Measurements from ENCODE around the gene BANF2. TPM values are rescaled to one million over a fixed set of nuclear protein-coding genes. Genes with fewer than 3 reads are reported as not detected.

Gene BANF2
- total RNA-seq, 1 donor from 2014 or later = not detected

- DNase-seq (ENCODE audit: low spot score in 2 of 2, unreplicated experiment in 2 of 2) = no peak
- no peak overlapping the region for H3K4me3 Mint-ChIP-seq
- no peaks in the 10 kb centered on the region for H3K36me3 Mint-ChIP-seq
- H3K4me1 Mint-ChIP-seq = peaks cover 20% of the 10 kb centered on the region
- no peaks in the 10 kb centered on the region for H3K27me3 Mint-ChIP-seq (ENCODE audit: low read depth)
- H3K9me3 Mint-ChIP-seq = peaks cover 27% of the 10 kb centered on the region
- H3K27ac Mint-ChIP-seq = peak overlapping the region; percentile 94
- TF ChIP-seq CTCF (IDR thresholded peaks at IDR 0.05; ENCODE audit: unreplicated experiment) = no peak
These were observed 34.6 kb downstream of the BANF2 start for GRCh38 chr20:17734374-17734773.

- no peak for DNase-seq (ENCODE audit: low spot score in 2 of 2, unreplicated experiment in 2 of 2)
- no peaks in the 10 kb centered on the region for H3K36me3 Mint-ChIP-seq
- no peak overlapping the region for H3K4me3 Mint-ChIP-seq
- peaks cover 29% of the 10 kb centered on the region for H3K9me3 Mint-ChIP-seq
- H3K27ac Mint-ChIP-seq = peak overlapping the region; percentile 85
- no peaks in the 10 kb centered on the region for H3K27me3 Mint-ChIP-seq (ENCODE audit: low read depth)
- peaks cover 20% of the 10 kb centered on the region for H3K4me1 Mint-ChIP-seq
- TF ChIP-seq CTCF (IDR thresholded peaks at IDR 0.05; ENCODE audit: unreplicated experiment) = no peak
These were observed 35.5 kb downstream of the BANF2 start for GRCh38 chr20:17735206-17735804.

GRCh38 chr20:17735959-17736621 lies 36.3 kb downstream of the BANF2 start:
- H3K4me1 Mint-ChIP-seq = peaks cover 20% of the 10 kb centered on the region
- DNase-seq (ENCODE audit: low spot score in 2 of 2, unreplicated experiment in 2 of 2) = no peak
- TF ChIP-seq CTCF (IDR thresholded peaks at IDR 0.05; ENCODE audit: unreplicated experiment) = no peak
- H3K9me3 Mint-ChIP-seq = peaks cover 29% of the 10 kb centered on the region
- H3K27me3 Mint-ChIP-seq (ENCODE audit: low read depth) = no peaks in the 10 kb centered on the region
- H3K36me3 Mint-ChIP-seq = no peaks in the 10 kb centered on the region
- no peak overlapping the region for H3K27ac Mint-ChIP-seq
- H3K4me3 Mint-ChIP-seq = no peak overlapping the region

- H3K27ac Mint-ChIP-seq = no peak overlapping the region
- peaks cover 29% of the 10 kb centered on the region for H3K9me3 Mint-ChIP-seq
- H3K4me1 Mint-ChIP-seq = peaks cover 18% of the 10 kb centered on the region
- no peaks in the 10 kb centered on the region for H3K27me3 Mint-ChIP-seq (ENCODE audit: low read depth)
- DNase-seq (ENCODE audit: low spot score in 2 of 2, unreplicated experiment in 2 of 2) = no peak
- TF ChIP-seq CTCF (IDR thresholded peaks at IDR 0.05; ENCODE audit: unreplicated experiment) = no peak
- no peaks in the 10 kb centered on the region for H3K36me3 Mint-ChIP-seq
- no peak overlapping the region for H3K4me3 Mint-ChIP-seq
These were observed 38.4 kb downstream of the BANF2 start for GRCh38 chr20:17738154-17738553.

- no peak overlapping the region for H3K27ac Mint-ChIP-seq
- no peaks in the 10 kb centered on the region for H3K27me3 Mint-ChIP-seq (ENCODE audit: low read depth)
- TF ChIP-seq CTCF (IDR thresholded peaks at IDR 0.05; ENCODE audit: unreplicated experiment) = no peak
These were observed 41.5 kb downstream of the BANF2 start for GRCh38 chr20:17741220-17741619.

More at GRCh38 chr20:17741220-17741619, 41.5 kb downstream of the BANF2 start:
- H3K36me3 Mint-ChIP-seq = no peaks in the 10 kb centered on the region
- no peak overlapping the region for H3K4me3 Mint-ChIP-seq
- H3K9me3 Mint-ChIP-seq = peaks cover 27% of the 10 kb centered on the region
- no peak for DNase-seq (ENCODE audit: low spot score in 2 of 2, unreplicated experiment in 2 of 2)
- no peaks in the 10 kb centered on the region for H3K4me1 Mint-ChIP-seq

Data from mesothelial cell of epicardium (in vitro differentiated cells).